ENCODE measurements around the gene SLC10A3.
"Not testable (repeated sequence)": the region's sequence is repeated elsewhere in the genome, so short reads cannot be mapped to it uniquely, and the experiment has no call there.

Gene SLC10A3

DNA sequence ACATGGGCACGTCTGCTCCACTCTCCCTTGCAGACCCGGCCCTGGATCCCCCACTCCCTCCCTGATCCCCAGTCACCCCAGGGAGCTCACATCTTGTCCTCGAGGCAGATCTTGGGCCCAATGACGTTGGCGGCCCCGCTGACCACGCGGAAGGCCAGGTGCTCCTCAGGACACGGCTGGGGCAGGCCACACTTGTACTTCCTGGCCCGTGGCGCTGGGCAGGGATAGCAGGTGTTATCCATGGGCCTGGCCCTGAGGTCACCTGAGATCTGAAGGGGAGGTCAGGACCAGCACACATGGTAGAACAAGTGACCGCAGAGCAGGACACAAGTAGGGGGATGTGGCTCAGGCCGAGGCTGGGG, 17.9 kb upstream of the SLC10A3 start:
- DNase-seq = no peak

DNA sequence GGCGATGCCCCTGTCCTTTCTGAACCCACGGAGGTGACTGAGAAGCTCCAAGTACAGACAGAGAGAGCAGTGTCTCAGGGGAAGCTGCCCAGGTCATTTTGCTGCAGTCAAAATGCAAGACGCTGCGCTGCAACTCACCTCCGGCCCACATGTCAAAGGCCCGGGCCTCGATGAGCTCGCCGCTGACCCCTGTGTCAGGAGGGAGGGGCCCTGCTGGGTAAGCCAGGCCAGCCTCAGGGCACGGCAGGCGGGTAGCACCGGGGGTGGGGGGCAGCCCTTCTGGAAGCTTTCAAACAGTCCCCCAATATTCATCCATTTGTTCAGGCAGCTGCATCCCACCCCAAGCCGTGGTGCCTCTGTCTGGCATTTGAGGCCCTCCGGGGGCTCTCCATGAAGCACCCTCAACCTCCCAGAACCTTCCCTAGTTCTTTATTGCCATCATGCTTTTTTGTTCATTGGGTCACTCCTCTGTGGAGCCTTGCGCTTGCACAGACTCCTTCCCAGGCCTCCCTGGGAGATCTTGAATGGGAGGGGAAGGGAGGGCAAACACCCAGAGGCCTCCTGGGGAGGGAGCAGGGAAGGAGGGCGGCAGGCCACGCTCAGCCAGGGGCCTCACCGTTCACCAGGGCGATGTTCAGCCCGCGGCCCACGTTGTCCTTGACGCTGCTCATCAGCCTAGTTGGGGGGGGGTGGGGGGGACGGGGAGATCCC, 17.4 kb upstream of the SLC10A3 start:
- DNase-seq = no peak

DNA sequence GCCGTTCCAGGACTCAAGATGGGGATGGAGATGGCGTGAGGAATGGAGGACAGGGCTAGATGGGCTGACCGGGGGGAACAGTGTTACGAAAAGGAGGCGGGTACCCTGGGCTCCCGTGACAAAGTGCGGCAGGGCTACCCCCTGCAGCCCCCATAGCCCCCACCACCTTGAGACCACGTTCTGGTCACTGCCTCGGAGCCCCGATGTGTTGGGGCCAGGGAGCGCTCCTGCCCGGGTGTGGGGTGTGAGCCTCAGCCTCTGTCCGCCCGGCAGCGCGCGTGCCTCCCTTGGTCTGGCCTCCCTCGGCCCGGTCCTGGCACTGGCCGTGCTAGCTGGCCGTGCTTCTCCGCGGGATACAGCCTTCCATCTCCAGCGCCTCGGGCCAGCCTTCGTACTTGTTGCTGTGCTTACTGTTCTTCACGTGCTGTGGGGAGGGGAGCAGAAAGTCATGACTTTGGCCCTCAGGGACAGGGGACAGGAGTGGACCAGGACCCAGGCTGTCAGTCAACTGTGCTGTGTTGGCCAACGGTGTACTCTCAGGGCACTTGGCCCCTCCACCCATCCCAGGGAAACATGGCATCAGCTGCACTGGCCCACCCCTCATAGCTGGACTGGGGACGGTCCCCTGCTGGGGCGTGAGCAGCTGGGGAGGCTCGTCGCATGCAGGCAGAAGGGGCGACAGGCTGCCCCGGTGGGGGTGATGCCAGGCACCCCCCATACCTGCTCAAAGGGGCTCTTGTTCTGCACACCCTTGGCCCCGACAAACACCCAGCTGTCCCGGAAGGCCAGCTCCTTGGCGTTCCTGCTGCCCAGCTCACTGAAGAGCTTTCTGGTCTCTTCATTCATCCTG, 16.3 kb upstream of the SLC10A3 start:
- no peak for DNase-seq

DNA sequence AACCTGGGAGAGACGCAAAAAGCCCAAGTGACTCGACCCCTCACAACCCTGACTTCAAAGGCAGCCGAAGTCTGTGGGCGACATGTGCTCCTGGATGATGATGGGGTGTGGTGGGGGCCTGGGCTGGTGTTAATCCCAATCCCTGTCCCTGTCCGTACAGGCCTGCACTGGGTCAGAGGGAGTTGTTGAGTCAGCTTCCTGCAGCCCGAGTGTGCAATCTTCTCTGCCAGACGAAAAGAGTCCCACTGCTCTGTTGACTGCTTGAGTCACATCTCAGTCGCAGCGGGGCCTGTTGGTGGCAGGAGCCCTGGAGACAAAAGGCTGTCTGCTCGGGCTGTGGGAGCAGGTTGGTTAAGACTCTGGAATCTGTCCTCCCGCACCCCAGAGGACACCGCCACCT, 15.3 kb upstream of the SLC10A3 start:
- DNase-seq = no peak

DNA sequence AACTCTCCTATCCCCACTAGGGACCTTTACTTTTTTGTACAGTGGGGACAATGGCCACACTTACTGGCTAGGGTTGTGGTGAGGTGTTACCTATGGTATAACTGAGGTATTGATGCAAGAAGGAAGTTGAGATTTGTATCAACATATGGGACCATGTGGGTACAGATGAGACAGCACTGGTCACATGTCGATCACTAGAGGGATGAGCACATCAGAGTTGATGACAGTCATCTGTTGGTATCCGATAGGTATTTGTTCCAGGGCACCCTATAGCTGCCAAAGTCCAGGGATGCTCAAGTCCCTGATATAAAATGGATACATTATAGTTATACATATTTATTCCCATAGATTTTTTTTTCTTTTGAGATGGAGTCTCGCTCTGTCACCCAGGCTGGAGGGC, 12.6 kb upstream of the SLC10A3 start:
- DNase-seq = no peak

DNA sequence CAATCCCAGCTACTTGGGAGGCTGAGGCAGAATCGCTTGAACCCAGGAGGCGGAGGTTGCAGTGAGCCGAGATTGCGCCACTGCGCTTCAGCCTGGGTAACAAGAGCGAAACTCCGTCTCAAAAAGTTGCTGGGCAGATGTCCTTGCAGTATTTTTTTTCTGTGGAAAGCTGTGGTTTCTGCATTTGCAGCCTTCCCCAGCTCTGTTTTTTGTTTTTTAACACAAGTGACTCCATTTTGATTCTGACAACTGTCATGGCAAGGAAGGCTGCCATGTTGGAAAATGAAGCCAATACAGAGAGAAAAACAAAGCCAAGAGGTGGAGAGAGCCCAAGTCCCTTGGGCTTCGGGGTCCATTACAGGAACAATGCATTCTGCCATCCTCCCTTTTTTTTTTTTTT, 11.7 kb upstream of the SLC10A3 start:
- DNase-seq = no peak

DNA sequence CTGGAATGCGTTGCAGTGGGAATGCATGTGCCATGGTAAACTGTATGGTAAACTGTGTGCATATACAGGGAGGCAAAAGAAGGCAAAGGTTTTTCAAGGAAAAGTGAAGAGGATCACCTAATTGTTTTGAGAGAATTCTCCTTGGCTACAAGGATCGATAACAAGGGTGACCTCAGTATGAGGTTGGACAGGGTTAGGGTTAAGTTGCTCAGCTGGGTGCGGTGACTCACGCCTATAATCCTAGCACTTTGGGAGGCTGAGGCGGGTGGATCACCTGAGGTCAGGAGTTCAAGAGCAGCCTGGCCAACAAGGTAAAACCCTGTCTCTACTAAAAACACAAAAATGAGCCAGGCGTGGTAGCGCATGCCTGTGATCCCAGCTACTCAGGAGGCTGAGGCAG, 11.0 kb upstream of the SLC10A3 start:
- DNase-seq = not testable (repeated sequence)

DNA sequence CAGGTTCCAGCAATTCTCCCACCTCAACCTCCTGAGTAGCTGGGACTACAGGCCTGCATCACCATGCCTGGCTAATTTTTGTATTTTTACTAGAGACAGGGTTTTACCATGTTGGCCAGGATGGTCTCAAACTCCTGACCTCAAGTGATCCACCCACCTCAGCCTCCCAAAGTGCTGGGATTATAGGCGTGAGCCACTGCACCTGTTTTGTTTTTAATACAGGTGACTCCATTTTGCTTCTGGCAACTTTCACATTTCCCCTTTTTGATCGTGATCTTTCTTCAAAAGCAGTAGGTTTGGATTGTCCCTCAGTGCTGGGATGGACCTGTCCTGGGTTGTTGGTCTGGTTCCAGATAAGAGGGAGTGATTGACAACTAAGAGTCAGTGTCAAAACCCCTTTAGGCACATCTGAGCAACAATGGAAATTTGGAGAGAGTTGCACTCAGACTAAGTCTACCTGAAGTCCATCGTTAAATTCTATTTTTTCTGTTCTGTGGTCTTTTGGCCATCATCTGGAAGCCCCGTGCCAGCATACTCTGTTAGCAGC, 6.2 kb upstream of the SLC10A3 start:
- not testable (repeated sequence) for DNase-seq

DNA sequence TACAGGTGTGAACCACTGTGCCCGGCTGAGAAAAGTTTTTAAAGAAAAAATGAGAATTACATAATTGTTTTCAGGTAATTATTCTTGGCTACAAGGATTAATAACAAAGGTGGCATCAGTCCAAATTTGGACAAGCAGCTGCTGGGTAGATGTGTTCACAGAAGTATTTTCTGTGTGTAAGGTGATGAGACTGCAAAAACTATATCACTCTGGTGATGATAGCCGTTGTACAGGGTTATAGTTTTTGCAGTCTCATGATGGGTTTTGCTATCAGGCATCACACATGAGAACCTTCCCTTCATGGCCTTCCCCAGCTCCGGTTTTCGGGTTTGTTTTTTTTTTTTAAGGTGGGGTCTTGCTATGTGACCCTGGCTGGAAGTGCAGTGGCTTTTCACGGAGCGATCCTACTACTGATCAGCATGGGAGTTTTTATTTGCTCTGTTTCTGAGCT, 5.1 kb upstream of the SLC10A3 start:
- DNase-seq = no peak

DNA sequence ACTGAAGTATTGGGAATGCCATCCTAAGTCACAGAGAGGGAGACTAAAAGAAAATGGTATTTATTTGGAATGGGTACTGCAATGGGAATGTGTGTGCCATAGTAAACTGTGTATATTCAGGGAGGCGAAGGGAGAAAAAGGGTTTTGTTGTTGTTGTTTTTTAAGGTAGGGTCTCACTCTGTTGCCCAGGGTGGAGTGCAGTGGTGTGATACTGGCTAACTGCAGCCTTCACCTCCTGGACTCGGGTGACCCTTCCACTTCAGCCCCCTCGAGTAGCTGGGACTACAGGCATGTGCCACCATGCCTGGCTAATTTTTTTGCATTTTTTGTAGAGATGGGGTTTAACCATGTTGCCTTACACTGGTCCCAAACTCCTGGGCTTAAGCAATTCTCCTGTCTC, 4.3 kb upstream of the SLC10A3 start:
- DNase-seq = no peak

DNA sequence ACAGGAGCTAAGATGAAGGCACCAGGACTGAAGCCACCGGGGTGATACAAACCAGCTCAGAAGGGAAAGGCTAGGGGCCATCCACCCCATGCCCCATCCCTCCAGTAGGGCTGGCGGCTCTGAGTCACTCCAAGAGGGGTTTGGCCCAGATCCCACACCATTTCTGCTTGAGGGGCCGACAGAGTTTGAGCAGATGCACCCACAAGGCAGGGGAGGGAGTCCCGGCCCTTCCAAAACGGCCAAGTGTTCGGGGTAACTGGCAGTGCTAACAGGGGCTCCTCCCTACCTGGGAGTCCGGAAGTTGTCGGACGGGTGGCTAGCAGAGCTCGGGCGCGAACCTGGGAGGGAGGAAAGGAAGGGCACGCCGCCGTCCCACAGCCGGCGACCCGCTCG, 412 bp downstream of the SLC10A3 start:
- no peak for DNase-seq

DNA sequence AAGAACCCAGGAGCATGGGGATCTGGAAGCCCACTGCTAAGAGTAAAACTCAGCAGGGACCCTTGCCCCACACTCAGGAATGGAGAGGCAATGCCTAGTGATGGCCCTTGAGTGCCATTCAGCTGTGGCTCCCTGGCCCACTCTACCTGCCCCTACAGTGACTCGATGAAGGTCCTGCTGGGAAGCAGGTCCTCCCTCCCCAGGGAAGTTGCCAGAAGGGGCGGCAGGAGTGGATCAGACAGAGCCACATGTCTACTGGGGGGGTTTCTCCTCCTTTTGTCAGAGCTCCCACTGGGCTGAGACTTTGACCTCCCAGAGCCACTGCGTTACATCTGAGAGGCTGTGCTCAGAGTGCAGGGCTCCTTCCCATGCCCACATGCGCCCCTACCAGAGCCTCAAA, 1.2 kb downstream of the SLC10A3 start:
- DNase-seq = no peak

DNA sequence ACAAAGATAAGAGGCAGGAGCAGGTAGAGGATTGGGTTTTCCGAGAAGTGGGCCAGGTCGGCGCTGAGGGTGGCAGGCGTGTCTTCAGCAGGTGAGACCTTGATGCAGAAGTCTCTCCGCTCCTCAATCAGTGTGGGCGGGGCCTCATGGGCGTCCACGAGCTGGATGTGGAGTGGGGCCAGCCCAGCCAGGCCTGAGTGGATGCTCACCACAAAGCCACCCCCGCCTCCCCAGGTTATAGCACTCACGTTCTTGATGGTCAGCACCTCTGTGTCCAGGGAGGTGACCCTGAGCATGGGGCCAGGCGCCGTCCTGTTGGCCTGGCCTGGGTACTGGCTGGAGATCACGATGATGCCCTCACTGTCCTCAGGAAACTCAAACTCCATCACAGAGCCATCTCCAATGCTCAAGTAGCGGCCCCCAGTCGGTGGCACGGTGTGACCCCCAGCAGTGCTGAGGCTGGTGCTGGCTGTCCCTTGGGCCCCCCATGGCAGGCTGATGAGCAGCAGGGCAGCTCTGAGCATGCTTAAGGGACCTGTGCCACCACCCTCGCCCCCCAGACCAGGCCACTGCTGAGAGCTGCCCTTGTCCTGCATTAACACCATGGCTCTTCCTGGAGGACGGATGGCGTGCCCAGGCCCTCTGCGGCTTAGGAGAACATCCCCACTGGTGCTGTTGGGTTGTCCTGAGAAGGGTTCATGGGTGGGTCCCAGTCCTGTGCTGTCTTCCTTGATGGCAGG, 1.9 kb downstream of the SLC10A3 start:
- no peak for DNase-seq

DNA sequence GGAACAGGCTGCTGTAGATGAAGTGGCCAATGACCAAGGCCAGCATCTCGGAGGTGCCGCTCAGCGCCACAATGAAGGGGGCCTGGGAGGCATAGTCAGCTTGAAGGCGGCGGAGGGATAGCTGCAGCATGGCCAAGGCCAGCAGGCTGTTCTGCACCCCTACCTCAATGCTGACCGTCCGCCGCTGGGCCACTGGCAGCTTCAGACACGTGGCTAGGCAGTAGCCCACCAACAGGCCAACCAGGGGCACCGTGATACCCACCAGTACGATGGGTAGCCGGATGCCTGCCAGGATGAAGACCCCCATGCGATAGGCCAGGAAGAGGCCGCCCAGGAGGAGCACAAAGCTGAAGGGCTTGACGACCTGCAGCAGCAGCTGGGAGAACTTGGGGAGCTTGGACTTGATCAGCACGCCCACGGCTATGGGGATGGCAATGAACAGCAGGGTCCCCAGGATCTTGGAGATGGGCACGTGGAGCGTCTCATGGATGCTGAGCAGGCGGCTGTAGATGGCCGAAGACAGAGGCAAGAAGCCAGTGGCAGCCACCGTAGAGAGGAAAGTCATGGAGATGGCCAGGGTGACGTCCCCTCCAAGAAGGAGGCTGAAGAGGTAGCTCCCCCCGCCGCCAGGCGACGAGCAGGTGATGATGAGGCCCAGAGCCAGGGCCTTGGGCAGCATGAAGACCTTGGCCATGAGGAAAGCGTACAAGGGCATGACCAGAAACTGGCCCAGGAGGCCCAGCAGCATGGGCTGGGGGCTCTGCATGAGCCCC, 2.7 kb downstream of the SLC10A3 start:
- DNase-seq = no peak

DNA sequence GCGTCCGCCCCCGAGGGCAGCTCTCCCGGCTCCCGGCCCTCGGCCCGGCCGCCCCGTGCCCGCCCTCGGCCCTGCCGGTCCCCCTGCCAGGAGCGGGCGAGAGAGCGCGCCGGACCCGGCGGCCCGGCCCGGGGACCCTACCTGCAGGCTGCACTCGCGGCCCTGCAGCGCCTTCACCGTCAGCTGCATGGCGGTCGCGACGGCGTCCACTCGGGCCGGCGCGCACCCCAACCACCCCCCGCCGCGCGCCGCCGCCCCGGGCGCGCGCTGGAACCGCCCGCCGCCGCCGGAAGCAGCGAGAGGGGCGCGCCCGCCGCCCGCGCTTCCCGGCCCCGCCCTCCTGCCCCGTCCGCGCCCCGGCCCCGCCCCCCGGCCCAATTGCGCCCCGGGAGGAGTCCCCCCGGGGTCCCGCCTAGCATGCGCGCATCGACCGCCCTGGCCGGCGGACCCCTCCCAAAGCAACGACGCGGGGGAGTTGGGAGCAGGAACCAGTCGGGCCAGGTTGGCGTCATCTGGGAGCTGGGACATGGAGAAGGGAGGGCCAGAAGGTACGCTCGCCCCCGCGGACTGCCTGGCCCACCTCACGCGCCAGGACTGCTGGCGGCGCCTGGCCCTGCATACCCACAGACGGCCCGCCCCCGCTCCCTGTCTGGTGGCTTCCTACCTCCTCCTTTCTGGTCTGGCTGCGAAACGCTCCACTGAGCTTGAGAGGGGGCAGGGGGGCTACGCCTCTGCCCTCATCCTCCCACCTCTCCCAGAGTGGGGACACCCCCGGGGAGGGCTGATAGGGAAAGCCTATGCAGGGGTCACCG, 3.8 kb downstream of the SLC10A3 start, which contains the start of gene UBL4A:
UBL4A (minus strand) TSS at position 220 of the 812 bp plus-strand sequence; CDS start at position 189, 31 bp downstream.
- DNase-seq = no peak

DNA sequence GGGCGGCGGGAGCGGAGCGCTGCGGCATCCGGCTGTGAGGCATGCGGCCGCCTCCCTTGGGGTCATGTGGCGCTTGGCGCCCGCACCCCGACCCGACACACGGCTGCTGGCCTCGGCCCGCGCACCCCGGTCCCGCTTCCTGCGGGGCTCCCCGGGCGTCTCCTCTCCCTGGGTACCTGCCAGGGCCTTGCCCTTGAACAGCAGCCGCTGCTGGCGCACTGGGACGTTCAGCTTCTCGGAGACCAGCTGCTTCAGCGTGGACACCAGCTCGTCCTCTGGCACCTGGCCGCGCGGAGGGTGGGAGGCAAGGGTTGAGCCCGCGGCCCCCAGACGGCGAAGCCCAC, 4.4 kb downstream of the SLC10A3 start:
- no peak for DNase-seq

DNA sequence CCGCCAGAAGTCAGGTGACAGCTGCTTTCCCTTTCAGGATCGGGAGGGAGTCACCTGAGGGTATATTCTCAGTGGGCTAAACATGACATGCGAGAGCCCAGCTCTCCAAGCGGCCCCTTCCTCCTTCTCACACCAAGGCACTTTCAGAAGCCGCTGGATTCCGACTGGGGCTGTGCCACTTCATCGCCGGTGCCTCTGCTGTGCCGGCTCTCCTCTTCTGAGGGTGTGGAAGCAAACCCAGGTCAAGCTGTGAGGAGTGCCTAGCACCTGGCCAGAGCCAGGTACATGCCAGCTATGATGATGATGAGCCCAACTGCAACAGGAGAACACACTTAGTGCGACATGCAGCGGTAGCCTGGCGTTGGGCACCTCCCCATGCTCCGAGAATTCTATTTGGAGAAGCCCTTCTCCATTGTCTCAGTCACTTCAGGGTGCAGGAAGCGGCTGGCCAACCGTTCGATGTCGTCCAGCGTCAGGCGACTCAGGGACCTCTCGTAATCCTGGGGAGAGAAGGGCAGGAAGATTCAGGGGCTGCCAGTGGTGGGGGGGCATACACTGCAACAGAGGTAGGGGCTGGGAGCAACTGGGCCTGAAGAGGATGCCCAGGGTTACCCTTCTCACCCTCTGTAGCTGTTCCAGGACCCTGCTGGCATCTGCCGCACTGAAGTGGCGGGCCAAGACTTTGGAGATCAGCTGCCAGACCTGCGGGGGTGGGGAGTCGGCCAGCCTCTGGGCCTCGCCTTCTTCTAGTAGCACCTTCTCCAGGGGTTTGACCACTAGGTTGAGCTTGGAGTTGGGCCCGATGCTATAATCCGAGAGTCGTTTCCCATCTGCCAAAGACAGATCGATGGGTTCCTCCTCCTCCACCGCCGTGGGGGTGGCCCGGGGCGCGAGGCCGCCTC, 5.0 kb downstream of the SLC10A3 start:
- no peak for DNase-seq

DNA sequence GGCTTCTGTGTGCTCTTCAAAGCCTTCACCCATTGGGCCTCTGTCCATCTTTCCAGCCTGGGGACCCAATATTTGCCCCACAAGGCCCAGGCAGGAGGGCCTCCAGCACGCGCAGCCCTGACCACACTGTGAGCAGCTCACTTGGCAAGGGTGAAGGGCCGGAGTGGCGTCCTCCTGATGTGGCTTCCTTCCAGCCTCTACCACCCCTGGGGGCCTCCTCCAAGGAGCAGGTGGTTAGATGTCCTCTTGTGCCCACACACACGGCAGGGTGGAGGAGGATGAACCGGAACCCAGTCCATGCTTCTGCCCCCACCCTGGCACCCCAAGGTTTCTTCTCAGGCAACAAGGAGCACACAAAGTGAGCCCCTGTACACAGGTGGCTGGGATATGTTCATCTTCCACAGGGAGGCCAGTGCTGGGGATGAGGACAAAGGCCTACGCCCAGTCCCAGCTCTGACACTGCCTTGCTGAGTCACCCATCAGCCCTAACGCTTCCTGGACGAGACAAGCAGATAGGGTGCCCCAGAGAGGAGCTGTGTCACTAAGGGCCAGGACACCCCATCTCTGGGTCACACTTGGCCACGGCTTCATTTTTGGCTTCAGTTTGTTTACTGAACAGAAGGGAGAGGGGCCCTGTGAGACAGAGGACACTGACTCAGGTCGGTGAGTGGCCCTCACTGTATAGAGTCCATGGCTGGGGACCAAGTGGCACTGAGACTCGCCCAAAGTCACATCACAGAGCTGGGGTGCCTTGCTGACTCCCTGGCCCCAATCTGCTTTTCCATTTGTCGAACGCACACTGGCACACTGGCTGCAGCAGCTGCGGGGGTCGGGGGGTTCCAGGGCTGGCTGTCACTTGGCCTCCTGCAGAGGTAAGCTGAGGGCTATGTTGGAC, 5.9 kb downstream of the SLC10A3 start:
- DNase-seq = no peak

DNA sequence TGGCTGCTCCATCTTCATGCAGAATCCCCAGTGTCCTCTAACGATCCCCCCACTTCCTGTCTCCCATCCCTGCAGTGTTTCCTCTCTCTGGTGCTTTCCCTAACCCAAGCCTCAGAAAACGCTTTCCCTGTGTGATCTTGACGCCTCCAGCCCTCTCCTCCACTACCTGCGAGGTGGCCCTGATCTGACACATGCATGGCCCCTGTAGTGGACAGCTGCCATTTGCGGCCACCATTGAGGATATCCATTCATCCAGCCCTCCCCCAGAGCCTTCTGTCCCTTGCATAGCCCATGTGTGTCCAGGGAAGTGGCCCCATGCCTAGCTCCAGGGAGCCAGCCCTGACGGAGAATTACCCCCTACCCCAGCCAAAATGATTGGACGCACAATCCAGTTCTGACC, 7.1 kb downstream of the SLC10A3 start:
- no peak for DNase-seq

DNA sequence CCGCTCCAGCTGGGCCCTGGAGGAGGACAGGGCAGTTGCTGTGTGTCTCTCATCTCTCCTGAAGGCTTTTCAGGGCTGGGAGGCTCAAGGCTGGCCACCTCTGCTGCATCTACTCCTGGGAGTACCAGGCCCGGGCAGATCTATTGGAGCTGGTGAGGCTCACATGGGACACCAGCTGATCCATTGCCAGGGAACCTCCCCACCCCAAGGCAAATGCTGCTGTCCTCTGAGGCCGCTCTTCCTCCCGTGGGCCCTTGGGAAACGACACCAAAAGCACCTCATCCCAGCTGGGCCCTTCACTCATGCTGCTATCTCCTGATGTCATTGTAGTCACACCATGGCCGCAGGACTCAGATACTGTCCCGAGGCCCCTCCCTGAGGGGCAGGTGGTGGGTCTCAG, 7.6 kb downstream of the SLC10A3 start:
- no peak for DNase-seq

All from DMS 273 treated with DMSO at 0.1 percent for 48 hours (cell line).